Tibial artery (tissue), 4 donors: ENCODE data around the gene RBPJL.

Experiments used
- DNase-seq, 2 donors: peaks; one replicate each; pipeline ENCODE4 v3.0.0-alpha.2; 2019
- H3K27ac ChIP-seq, 2 donors: fragments of 200-600 bp; sonication (generic) in 1 of 2; 1 replicate in 1 of 2; 2 replicates in 1 of 2; pipeline ENCODE4 v1.5.1; 2018 to 2019; ENCODE audit warnings: mild to moderate bottlenecking in 1 of 2
- H3K27me3 ChIP-seq, 2 donors: fragments of 200-600 bp; sonication (generic) in 1 of 2; one replicate each; pipeline versions ENCODE4 v1.5.1 to v1.6.0; 2016 to 2019
- H3K36me3 ChIP-seq, 3 donors: fragments of 200-600 bp; sonication (generic) in 2 of 3; one replicate each; pipeline ENCODE4 v1.5.1; 2016 to 2019; ENCODE audit warnings: mild to moderate bottlenecking in 2 of 3
- H3K4me1 ChIP-seq, 4 donors: fragments of 200-600 bp; sonication (generic) in 2 of 4; 1 replicate in 3 of 4; 2 replicates in 1 of 4; pipeline ENCODE4 v1.5.1; 2016 to 2019
- H3K4me3 ChIP-seq, 2 donors: fragments of 200-600 bp; sonication (generic) in 1 of 2; 1 replicate in 1 of 2; 2 replicates in 1 of 2; pipeline ENCODE4 v1.5.1; 2018 to 2019; ENCODE audit warnings: mild to moderate bottlenecking in 2 of 2
- H3K9me3 ChIP-seq, 3 donors: fragments of 200-600 bp; sonication (generic) in 1 of 3; one replicate each; pipeline ENCODE4 v1.5.1; 2016 to 2019
- intact Hi-C: fragments of 100-400 bp; cut with DNase I; formaldehyde crosslinking; loops from one replicate; pipeline ENCODE4 v1.15.0; 2023; ENCODE audit warnings: low total_unique reads
- TF ChIP-seq, protein P1 (sequence below), 2 experiments: fragments of 200-600 bp in 1 of 2; fragments of 450-650 bp in 1 of 2; IDR thresholded peaks; one replicate each; pipeline ENCODE4 v1.5.1; 2017 to 2019; ENCODE audit warnings: antibody characterized with exemption in 2 of 2, mild to moderate bottlenecking in 1 of 2, moderate library complexity in 1 of 2

The RBPJL gene, protein sequence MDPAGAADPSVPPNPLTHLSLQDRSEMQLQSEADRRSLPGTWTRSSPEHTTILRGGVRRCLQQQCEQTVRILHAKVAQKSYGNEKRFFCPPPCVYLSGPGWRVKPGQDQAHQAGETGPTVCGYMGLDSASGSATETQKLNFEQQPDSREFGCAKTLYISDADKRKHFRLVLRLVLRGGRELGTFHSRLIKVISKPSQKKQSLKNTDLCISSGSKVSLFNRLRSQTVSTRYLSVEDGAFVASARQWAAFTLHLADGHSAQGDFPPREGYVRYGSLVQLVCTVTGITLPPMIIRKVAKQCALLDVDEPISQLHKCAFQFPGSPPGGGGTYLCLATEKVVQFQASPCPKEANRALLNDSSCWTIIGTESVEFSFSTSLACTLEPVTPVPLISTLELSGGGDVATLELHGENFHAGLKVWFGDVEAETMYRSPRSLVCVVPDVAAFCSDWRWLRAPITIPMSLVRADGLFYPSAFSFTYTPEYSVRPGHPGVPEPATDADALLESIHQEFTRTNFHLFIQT

DNA sequence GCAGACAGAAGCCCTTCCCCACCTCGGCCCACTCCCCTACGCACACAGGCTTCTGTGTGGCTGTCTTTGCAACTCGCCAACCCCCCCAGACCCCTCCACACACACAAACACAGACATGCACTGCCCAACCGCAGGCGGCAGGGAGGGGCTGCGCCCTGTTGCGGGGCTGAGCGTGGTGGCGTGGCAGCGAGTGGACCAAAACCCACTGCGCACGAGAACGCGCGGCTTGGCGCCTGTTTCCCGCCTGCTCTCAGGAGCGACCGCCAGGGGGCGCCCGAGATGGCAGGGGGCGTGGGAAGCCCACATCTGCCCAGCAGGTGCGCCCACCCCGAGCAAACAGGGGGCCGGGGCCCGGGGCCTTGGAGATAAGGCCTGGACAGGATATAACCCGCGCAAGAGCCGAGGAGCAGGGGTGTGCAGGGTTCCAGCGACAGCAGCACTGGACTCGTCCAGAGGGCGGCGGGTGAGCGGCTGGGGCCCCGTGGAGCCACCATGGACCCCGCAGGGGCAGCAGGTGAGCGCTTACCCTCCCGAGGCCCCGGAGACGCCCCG is at the start of gene RBPJL:
Gene RBPJL, plus strand, starts transcription at position 410 of the 552 bp plus-strand sequence. Its CDS starts 83 bp downstream, at position 493.
- DNase-seq = peak in 1 of 2 donors; percentile 64

DNA sequence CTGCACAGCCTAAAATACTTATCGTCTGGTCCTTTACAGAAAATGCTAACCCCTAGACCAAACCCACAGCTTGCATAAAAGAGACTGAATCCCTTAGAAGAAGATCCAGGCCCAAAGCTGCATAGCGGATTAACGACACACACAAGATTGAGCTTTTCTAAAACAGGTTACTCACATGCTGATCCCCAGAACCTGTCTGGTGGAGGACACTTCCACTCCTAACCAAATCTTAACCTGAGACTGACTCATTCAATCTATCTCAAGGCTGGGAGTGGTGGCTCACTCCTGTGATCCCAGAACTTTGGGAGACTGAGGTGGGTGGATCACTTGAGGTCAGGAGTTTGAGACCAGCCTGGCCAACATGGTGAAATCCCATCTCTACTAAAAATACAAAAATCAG is 49.5 kb upstream of the RBPJL start:
- no peaks in the 10 kb centered on the region for H3K36me3 ChIP-seq
- H3K27me3 ChIP-seq = peaks cover 0 to 25% of the 10 kb centered on the region in 2 donors
- DNase-seq = no peak
- intact Hi-C loops = no loop called here
- no peaks in the 10 kb centered on the region for H3K9me3 ChIP-seq
- no peak overlapping the region for H3K4me3 ChIP-seq
- no peak overlapping the region for H3K27ac ChIP-seq
- TF ChIP-seq, protein P1, sequence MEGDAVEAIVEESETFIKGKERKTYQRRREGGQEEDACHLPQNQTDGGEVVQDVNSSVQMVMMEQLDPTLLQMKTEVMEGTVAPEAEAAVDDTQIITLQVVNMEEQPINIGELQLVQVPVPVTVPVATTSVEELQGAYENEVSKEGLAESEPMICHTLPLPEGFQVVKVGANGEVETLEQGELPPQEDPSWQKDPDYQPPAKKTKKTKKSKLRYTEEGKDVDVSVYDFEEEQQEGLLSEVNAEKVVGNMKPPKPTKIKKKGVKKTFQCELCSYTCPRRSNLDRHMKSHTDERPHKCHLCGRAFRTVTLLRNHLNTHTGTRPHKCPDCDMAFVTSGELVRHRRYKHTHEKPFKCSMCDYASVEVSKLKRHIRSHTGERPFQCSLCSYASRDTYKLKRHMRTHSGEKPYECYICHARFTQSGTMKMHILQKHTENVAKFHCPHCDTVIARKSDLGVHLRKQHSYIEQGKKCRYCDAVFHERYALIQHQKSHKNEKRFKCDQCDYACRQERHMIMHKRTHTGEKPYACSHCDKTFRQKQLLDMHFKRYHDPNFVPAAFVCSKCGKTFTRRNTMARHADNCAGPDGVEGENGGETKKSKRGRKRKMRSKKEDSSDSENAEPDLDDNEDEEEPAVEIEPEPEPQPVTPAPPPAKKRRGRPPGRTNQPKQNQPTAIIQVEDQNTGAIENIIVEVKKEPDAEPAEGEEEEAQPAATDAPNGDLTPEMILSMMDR (IDR thresholded peaks at IDR 0.05) = no peak
- H3K4me1 ChIP-seq = no peaks in the 10 kb centered on the region

More for the DNA sequence above, at the start of gene RBPJL:
- H3K27ac ChIP-seq = no peak within 1 kb of the TSS
- no peak within 1 kb of the TSS for H3K4me3 ChIP-seq
- H3K36me3 ChIP-seq = no peaks in the 10 kb centered on the region
- H3K27me3 ChIP-seq = peaks cover 0 to 69% of the 10 kb centered on the region in 2 donors
- intact Hi-C loops = no loop called here
- no peaks in the 10 kb centered on the region for H3K9me3 ChIP-seq
- peaks cover 0 to 14% (median 6%) of the 10 kb centered on the region in 4 donors for H3K4me1 ChIP-seq
- TF ChIP-seq, protein P1 (IDR thresholded peaks at IDR 0.05) = peak; percentile 48 to 74

DNA sequence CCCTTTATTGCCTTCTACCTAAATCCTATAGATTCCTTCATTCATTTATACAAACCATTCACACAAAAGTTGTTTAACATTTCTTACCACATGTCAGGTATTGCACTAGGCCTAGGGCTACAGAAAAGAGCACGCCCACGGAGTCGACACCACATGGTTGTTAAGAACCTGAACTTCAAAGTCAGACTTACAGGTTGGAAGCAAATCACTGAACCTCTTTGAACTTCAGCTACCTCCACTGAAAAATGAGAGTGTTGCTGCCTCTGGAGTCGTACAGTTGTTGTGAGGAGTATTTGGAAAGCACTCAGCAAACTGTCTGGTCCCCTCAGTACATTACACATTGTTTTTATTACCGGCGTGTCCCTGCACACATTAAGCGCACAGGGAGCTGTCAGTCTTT is 48.9 kb upstream of the RBPJL start:
- peaks cover 0 to 20% of the 10 kb centered on the region in 2 donors for H3K27me3 ChIP-seq
- no peaks in the 10 kb centered on the region for H3K4me1 ChIP-seq
- no peaks in the 10 kb centered on the region for H3K9me3 ChIP-seq
- no peak for DNase-seq
- intact Hi-C loops = no loop called here
- no peak overlapping the region for H3K27ac ChIP-seq
- TF ChIP-seq, protein P1 (IDR thresholded peaks at IDR 0.05) = no peak
- no peaks in the 10 kb centered on the region for H3K36me3 ChIP-seq
- no peak overlapping the region for H3K4me3 ChIP-seq

DNA sequence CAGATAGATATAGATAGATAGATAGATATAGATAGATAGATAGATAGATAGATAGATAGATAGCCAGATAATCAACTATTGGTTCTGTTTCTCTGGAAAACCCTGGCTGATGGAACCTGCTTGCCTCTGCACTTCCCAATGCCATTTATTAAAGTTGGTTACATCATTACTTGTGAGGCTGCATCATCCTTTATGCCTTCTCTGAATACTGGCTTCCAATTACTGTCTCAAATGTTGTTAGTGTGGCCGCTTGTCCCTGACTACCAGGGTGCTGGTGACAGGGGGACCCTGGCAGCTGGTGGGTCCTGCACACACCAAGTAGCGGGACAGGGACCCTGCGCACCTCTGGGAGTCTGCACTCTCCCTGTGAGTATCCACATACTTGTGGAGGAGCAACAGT is 48.4 kb upstream of the RBPJL start:
- peaks cover 0 to 14% of the 10 kb centered on the region in 2 donors for H3K27me3 ChIP-seq

DNA sequence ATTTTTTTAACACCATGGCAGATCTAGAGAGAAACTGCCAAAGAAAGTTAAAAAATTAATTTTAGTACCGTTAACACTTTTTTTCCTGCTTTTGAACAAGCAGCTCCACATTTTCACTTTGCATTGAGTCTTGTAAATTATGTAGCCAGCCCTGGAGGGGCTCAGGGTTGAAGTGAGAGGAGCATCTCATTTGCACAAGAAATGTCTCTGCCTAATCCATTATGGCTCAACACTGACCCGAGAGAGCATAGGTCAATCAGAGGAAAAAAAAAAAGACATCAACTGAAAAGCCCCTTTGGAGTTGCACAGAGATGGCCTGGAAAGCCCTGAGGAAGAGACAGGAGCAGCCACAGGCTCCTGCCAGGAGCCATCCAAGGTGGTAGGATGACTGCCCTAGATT is 48.0 kb upstream of the RBPJL start:
- Histone ChIP-seq H3K36me3 (no peaks in the 10 kb centered on the region), H3K27ac (no peak overlapping the region), H3K4me1 (no peaks in the 10 kb centered on the region), H3K27me3 (peaks cover 0 to 10% of the 10 kb centered on the region in 2 donors), H3K4me3 (no peak overlapping the region), H3K9me3 (no peaks in the 10 kb centered on the region)
- intact Hi-C loops = no loop called here
- DNase-seq = no peak
- TF ChIP-seq, protein P1 (IDR thresholded peaks at IDR 0.05) = no peak

More for the DNA sequence above, 48.4 kb upstream of the RBPJL start:
- intact Hi-C loops = no loop called here
- H3K36me3 ChIP-seq = no peaks in the 10 kb centered on the region
- H3K4me1 ChIP-seq = no peaks in the 10 kb centered on the region
- H3K4me3 ChIP-seq = no peak overlapping the region
- TF ChIP-seq, protein P1 (IDR thresholded peaks at IDR 0.05) = no peak
- no peaks in the 10 kb centered on the region for H3K9me3 ChIP-seq
- DNase-seq = no peak
- no peak overlapping the region for H3K27ac ChIP-seq
